ENCODE measurements around the gene KIAA1671.

- no peak for TF ChIP-seq POLR2A (IDR thresholded peaks at IDR 0.05; ENCODE audit: low read depth, low read length)
- no peak for TF ChIP-seq TAF1 (IDR thresholded peaks at IDR 0.05; ENCODE audit: low read depth, low read length)
- no peak for TF ChIP-seq SPI1 (IDR thresholded peaks at IDR 0.05; ENCODE audit: low read depth, low read length)
Measured at GRCh38 chr22:25099202-25099601, 146.7 kb downstream of the KIAA1671 start.

Measured in GM12891 (cell line).